ENCODE measurements around the gene CEP162. TPM values are rescaled to one million over a fixed set of nuclear protein-coding genes. Genes with fewer than 3 reads are reported as not detected.
"Not testable (repeated sequence)": the region's sequence is repeated elsewhere in the genome, so short reads cannot be mapped to it uniquely, and the experiment has no call there.

The CEP162 gene
- total and polyA plus RNA-seq, 2 of the 8 experiments (the other 6 are each of a cell fraction or from before 2014, with no cell fraction given): 1.3 to 10.6 TPM

DNA sequence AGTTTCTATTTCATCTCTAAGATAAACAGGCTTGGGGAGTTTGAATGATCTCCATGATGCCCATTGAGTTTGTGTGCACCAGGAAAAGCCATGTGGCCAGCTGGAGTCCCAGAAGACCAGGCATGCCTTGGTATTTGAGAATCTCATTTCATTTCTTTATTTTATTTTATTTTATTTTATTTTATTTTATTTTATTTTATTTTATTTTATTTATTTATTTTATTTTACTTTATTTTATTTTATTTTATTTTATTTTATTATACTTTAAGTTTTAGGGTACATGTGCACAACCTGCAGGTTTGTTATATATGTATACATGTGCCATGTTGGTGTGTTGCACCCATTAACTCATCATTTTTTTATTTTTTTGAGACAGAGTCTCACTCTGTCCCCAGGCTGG lies 142.7 kb downstream of the CEP162 start:
- H3K18ac ChIP-seq (ENCODE audit: extremely low read depth, low read length); H2BK120ac ChIP-seq (replicated peaks; ENCODE audit: low read depth, low read length); H3K23me2 ChIP-seq (ENCODE audit: low read depth, low read length); H3K14ac ChIP-seq (ENCODE audit: insufficient read length); H3K79me1 ChIP-seq (ENCODE audit: low read depth, low read length); H3K56ac ChIP-seq (replicated peaks; ENCODE audit: insufficient read length, low read depth, low read length); H3K9me3 ChIP-seq (ENCODE audit: insufficient read depth in 2 of 2, low read depth in 1 of 2, low read length in 1 of 2); H4K8ac ChIP-seq (ENCODE audit: extremely low read depth, insufficient read depth, low read length); H2AK5ac ChIP-seq (ENCODE audit: low read depth, low read length); H3K4me3 ChIP-seq (ENCODE audit: extremely low read depth in 1 of 4, insufficient read depth in 2 of 4, low read depth in 3 of 4, low read length in 4 of 4); H2BK12ac ChIP-seq (ENCODE audit: low read depth, low read length); H2BK20ac ChIP-seq (ENCODE audit: low read length); H3K27ac ChIP-seq (ENCODE audit: low read depth, low read length); FAIRE-seq; H3K4ac ChIP-seq (replicated peaks; ENCODE audit: insufficient read length, low read depth, low read length); H2AFZ ChIP-seq (ENCODE audit: low read length); H3K36me3 ChIP-seq (ENCODE audit: control insufficient read depth in 2 of 4, insufficient read depth in 4 of 4, low read length in 3 of 4); H3K4me2 ChIP-seq (ENCODE audit: insufficient read depth in 1 of 2, low read depth in 2 of 2, low read length in 2 of 2); CTCF ChIA-PET (ENCODE audit: partially characterized antibody); H4K91ac ChIP-seq (replicated peaks; ENCODE audit: insufficient read length, low read length); DNase-seq (ENCODE audit: low read depth in 1 of 2, low spot score in 2 of 2); H4K20me1 ChIP-seq (replicated peaks in 1 of 2; ENCODE audit: control insufficient read depth in 1 of 2, insufficient read depth in 2 of 2, low read length in 2 of 2); H3K27me3 ChIP-seq (replicated peaks in 1 of 4; ENCODE audit: control insufficient read depth in 3 of 4, extremely low read depth in 1 of 4, insufficient read depth in 3 of 4, low read length in 3 of 4); H3K79me2 ChIP-seq (ENCODE audit: control insufficient read depth in 1 of 2, insufficient read depth in 2 of 2, low read length in 2 of 2); H2BK5ac ChIP-seq (ENCODE audit: low read depth, low read length); H3K23ac ChIP-seq (ENCODE audit: insufficient read length); H4K5ac ChIP-seq (ENCODE audit: insufficient read length, low read depth, low read length); H2BK15ac ChIP-seq (ENCODE audit: low read length); POLR2A ChIA-PET (ENCODE audit: partially characterized antibody); H3K9ac ChIP-seq (replicated peaks in 1 of 4; ENCODE audit: extremely low read depth in 1 of 4, low read depth in 3 of 4, low read length in 3 of 4): not testable (repeated sequence)
- H3K4me1 ChIP-seq (replicated peaks in 1 of 4; ENCODE audit: control insufficient read depth in 3 of 4, insufficient read depth in 4 of 4, low read length in 3 of 4): peaks cover 4 to 24% (median 9%) of the 10 kb centered on the region in 4 experiments; a peak in 6 of 7 replicates

Data from H1 (cell line).